Transverse colon (tissue), 4 donors: ENCODE measurements around the gene ABCD1. TPM values are rescaled to one million over a fixed set of nuclear protein-coding genes. Genes with fewer than 3 reads are reported as not detected.
A peak's percentile ranks its signal among the peaks of the same experiment; 100 is the strongest.
"Not testable (repeated sequence)": the region's sequence is repeated elsewhere in the genome, so short reads cannot be mapped to it uniquely, and the experiment has no call there.

ENCODE experiments used
- DNase-seq: peaks from one replicate; pipeline ENCODE4 v3.0.0-alpha.2; 2019
- H3K27ac ChIP-seq, 4 donors: fragments of 200-600 bp; sonication (generic); 2 replicates each; pipeline ENCODE4 v1.5.1; 2016 to 2018; ENCODE audit warnings: inconsistent platforms in 4 of 4
- H3K27me3 ChIP-seq: fragments of 200-600 bp; sonication (generic); 2 replicates; pipeline ENCODE4 v1.5.1; 2017; ENCODE audit warnings: inconsistent platforms
- H3K36me3 ChIP-seq, 4 donors: fragments of 200-600 bp; sonication (generic); 2 replicates each; pipeline ENCODE4 v1.5.1; 2017 to 2019; ENCODE audit warnings: inconsistent platforms in 4 of 4
- H3K4me1 ChIP-seq, 4 donors: fragments of 200-600 bp; sonication (generic); 2 replicates each; pipeline ENCODE4 v1.5.1; 2017 to 2020; ENCODE audit warnings: inconsistent platforms in 4 of 4
- H3K4me3 ChIP-seq, 4 donors: fragments of 200-600 bp; sonication (generic); 1 replicate in 1 of 4; 2 replicates in 3 of 4; pipeline versions ENCODE4 v1.5.1 to v1.6.1; 2017 to 2019; ENCODE audit warnings: inconsistent platforms in 4 of 4
- H3K9me3 ChIP-seq, 2 donors: fragments of 200-600 bp; sonication (generic); 2 replicates each; pipeline ENCODE4 v1.5.1; 2017 to 2019; ENCODE audit warnings: inconsistent platforms in 2 of 2
- CTCF ChIP-seq, 5 experiments: fragments of 200-600 bp in 3 of 5; fragments of 450-650 bp in 2 of 5; sonication (generic) in 3 of 5; IDR thresholded peaks; 1 replicate in 2 of 5; 2 replicates in 3 of 5; pipeline ENCODE4 v1.5.1; 2016 to 2017; ENCODE audit warnings: antibody characterized with exemption in 5 of 5, inconsistent platforms in 3 of 5, mild to moderate bottlenecking in 2 of 5, moderate library complexity in 1 of 5
- EP300 ChIP-seq: sonication (generic); formaldehyde crosslinking; IDR thresholded peaks from one replicate; pipeline ENCODE4 v1.6.1; 2017; ENCODE audit warnings: antibody characterized with exemption, low read depth
- POLR2A ChIP-seq: fragments of 450-650 bp; IDR thresholded peaks from one replicate; pipeline ENCODE4 v1.6.1; 2016; ENCODE audit warnings: antibody characterized with exemption, mild to moderate bottlenecking, moderate library complexity
- POLR2AphosphoS5 ChIP-seq, 3 donors: sonication (generic); formaldehyde crosslinking; IDR thresholded peaks; one replicate each; pipeline ENCODE4 v1.6.1; 2016; ENCODE audit warnings: antibody characterized with exemption in 3 of 3
- WGBS, 2 donors: methylation state at CpG; one replicate each; pipeline ENCODE4 v1.1.5; 2018; ENCODE audit warnings: low coverage in 1 of 2; 5-methylcytosine and 5-hydroxymethylcytosine counted together
- in situ Hi-C, 4 donors: fragments of 200-750 bp; cut with MboI; loops; one replicate each; pipeline versions ENCODE4 v1.15.0 to v1.15.1; 2017; ENCODE audit warnings: low sequenced_read_pairs in 3 of 4, low pct_ligation_motif_present in 1 of 4, low pct_unique_long_range_greater_than_20kb in 1 of 4
- intact Hi-C: fragments of 100-400 bp; cut with DNase I; formaldehyde crosslinking; loops from one replicate; pipeline ENCODE4 v1.15.1; 2023; ENCODE audit warnings: low total_unique reads
- total RNA-seq, 4 donors: library from RNA; depleted of rRNA; stranded (reverse); fragments of >200 nt; gene quantifications; one replicate each; pipeline ENCODE4 v1.1.0, GENCODE V29; 2016

Gene ABCD1
- total RNA-seq, result 10 to 100 TPM in 3 of 4 donors, 1 to 10 TPM in 1; 7.0 to 50.5 (median 18.1) TPM

- intact Hi-C loops, result no loop called here
- Histone ChIP-seq H3K4me3 (peak within 1 kb of the TSS; percentile 61 to 88 (median 82)), H3K27me3 (no peaks in the 10 kb centered on the region), H3K9me3 (no peaks in the 10 kb centered on the region), H3K27ac (peak within 1 kb of the TSS; percentile 95 to 98 (median 97)), H3K4me1 (peaks cover 25 to 56% (median 44%) of the 10 kb centered on the region in 4 donors), H3K36me3 (no peaks in the 10 kb centered on the region)
- WGBS, 2 donors, result 42% methylated on average over 71 of the region's 88 CpGs; no CpG with 5 or more reads in 1 of the 2 donors
- in situ Hi-C loops, result no loop called here
- peak; percentile 92 for DNase-seq
- TF ChIP-seq EP300 (no peak), CTCF (IDR thresholded peaks at IDR 0.05) (no peak), POLR2AphosphoS5 (IDR thresholded peaks at IDR 0.05) (peak; percentile 93 to 95 (median 95)), POLR2A (peak; percentile 84)
These were observed at the start of gene ABCD1, which contains the start of gene BCAP31 for GRCh38 chrX:153724252-153725038. Gene ABCD1, plus strand, starts transcription at chrX:153724856. Its CDS starts 411 bp downstream, at chrX:153725267. Gene BCAP31, minus strand, starts transcription at chrX:153724387. Its CDS starts 1,143 bp downstream, at chrX:153723244.

GRCh38 chrX:153681175-153681574 is 43.5 kb upstream of the ABCD1 start:
- no peak for TF ChIP-seq CTCF (IDR thresholded peaks at IDR 0.05)
- no peak for TF ChIP-seq EP300
- no peak for TF ChIP-seq POLR2AphosphoS5 (IDR thresholded peaks at IDR 0.05)
- TF ChIP-seq POLR2A, result no peak
- intact Hi-C loops, result no loop called here

GRCh38 chrX:153683486-153683885 is 41.2 kb upstream of the ABCD1 start:
- H3K36me3 ChIP-seq, intact Hi-C loops, in situ Hi-C loops, H3K4me3 ChIP-seq, DNase-seq, H3K4me1 ChIP-seq, H3K9me3 ChIP-seq, H3K27me3 ChIP-seq, H3K27ac ChIP-seq: not testable (repeated sequence)
- WGBS, 2 donors, result 96% methylated on average over 8 of the region's 8 CpGs; no CpG with 5 or more reads in 1 of the 2 donors

More at GRCh38 chrX:153681175-153681574, 43.5 kb upstream of the ABCD1 start:
- H3K4me1 ChIP-seq, result no peaks in the 10 kb centered on the region
- no peaks in the 10 kb centered on the region for H3K36me3 ChIP-seq
- no peak overlapping the region for H3K4me3 ChIP-seq
- in situ Hi-C loops, result no loop called here
- H3K27me3 ChIP-seq, result no peaks in the 10 kb centered on the region
- no peak for DNase-seq
- H3K27ac ChIP-seq, result no peak overlapping the region
- 70% methylated on average over 12 of the region's 12 CpGs; no CpG with 5 or more reads in 1 of the 2 donors for WGBS, 2 donors
- no peaks in the 10 kb centered on the region for H3K9me3 ChIP-seq

GRCh38 chrX:153684467-153685155 is 40.0 kb upstream of the ABCD1 start:
- DNase-seq, result no peak
- H3K4me3 ChIP-seq, result no peak overlapping the region
- H3K9me3 ChIP-seq, result no peaks in the 10 kb centered on the region
- no peaks in the 10 kb centered on the region for H3K36me3 ChIP-seq
- 59% methylated on average over 19 of the region's 21 CpGs; no CpG with 5 or more reads in 1 of the 2 donors for WGBS, 2 donors
- H3K27ac ChIP-seq, result no peak overlapping the region
- peaks cover 0 to 9% (median 8%) of the 10 kb centered on the region in 4 donors for H3K4me1 ChIP-seq
- in situ Hi-C loops, result no loop called here
- TF ChIP-seq CTCF (IDR thresholded peaks at IDR 0.05) (no peak), POLR2AphosphoS5 (IDR thresholded peaks at IDR 0.05) (no peak), EP300 (no peak), POLR2A (no peak)
- H3K27me3 ChIP-seq, result no peaks in the 10 kb centered on the region
- intact Hi-C loops, result no loop called here
